NCI-H446 (cell line): ENCODE data around the gene SAE1.
A peak's percentile ranks its signal among the peaks of the same experiment; 100 is the strongest.
"Not testable (repeated sequence)": the region's sequence is repeated elsewhere in the genome, so short reads cannot be mapped to it uniquely, and the experiment has no call there.

Source experiments
- DNase-seq, 2 experiments: peaks; one replicate each; lab custom pipeline; 2025; lab: John Stamatoyannopoulos, UW

SAE1 gene

GRCh38 chr19:47240996-47241918 lies 110.6 kb downstream of the SAE1 start:
- DNase-seq, result peak; percentile 61 to 72

DNA sequence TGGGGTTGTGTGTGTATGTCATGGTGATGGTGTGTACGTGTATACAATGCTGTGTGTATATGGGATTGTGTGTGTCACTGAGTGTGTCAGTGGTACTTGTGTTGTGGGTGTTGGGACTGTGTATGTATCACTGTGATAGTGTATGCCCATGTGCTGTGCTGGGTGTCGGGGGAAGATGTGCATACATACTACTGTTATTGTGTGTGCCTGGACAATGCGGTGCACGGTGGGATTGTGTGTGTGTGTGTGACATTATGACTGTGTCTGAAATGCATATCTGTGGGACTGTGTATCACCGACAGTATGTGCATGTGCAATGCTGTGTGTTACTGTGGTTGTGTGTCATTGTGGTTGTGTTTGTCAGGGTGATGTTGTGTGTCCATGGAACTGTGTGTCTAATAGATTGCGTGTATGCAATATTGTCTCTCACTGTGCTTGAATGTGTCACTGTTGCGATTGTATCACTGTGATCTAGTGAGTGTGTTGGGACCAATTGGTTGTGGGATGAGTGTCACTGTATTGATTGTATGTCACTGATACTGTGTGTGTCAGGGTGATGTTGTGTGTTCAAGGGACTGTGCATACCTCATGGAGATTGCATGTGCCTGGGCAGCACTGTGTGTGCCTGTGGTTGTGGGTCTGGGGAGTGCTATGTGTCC lies 111.4 kb downstream of the SAE1 start:
- DNase-seq, result no peak

DNA sequence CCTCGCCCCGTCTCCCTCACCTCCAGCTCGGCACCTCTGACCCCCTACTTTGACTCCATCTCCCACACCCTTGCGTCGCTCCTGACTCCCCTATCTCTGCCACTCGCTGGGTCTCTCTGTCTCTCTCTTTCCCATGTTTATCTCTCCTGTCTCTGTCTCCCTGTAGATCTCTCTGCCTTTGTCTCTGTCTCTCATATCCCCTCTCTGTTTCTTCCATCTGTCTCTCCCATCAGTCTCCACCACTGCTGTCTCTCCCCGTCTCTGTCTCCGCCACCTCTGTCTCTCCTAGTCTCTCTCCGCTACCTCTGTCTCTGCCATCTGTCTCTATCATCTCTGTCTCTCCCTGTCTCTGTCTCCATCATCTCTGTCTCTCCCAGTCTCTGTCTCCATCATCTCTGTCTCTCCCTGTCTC lies 112.7 kb downstream of the SAE1 start:
- no peak for DNase-seq

DNA sequence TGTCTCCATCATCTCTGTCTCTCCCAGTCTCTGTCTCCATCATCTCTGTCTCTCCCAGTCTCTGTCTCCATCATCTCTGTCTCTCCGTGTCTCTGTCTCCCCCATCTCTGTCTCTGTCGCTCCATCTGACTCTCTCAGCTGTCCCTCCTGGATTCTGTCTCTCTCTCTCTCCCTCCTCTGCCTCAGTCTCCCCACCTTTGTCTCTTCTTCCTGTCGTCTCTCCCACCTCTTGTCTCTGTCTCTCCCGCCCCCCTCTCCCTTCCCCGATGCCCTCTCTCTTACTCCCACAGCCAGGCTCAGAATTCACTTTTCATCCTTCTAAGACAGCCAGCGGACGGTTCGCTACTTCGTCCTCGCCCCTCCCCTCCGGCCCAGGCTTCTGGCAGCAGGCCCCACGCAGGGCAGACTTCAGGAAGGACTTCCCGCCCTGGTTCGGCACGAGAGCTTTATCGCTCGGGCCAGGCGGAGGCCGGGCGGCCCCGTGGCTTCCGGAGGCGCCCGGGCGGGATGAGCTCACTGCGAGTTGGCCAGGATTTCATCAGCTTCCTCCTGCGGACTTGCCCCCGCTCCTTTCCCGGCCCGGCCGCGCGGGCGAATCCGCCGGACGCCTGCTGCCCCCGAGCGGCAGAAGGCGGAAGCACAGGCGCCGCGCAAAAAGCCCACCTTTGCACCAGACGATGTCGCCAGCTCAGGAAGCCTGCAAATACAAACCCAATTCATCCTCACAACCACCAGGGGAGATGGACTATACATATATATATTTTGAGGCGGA lies 113.3 kb downstream of the SAE1 start:
- DNase-seq, result peak; percentile 76 to 93

DNA sequence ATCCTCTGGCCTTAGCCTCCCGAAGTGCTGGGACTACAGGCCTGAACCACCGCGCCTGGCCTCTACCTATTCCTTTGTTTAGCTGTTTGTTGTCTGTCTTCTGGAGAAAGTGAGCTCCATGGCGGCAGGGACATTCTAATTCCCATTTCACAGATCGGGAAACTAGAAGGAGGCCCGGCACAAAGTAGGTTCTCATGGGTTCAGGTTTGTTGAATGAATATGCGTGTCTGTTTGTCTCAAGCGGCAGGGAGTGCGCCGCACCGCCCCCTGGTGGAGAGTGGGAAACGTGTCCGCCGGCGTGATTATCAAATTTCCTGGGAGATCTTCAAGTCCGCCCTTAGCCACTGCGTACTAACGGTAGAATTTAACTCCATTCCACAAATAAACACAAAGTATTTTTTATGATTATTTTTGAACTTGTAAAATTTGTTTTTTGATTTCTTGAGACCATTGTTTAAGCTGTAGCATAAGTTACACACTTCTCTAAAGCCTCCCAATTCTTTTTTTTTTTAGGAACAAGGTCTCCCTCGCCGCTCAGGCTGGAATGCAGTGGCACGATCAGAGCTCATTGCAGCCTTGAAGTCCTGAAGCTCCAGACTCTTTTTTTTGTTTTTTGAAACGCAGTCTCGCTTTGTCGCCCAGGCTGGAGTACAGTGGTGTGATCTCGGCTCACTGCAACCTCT lies 116.8 kb downstream of the SAE1 start:
- peak; percentile 58 to 83 for DNase-seq

DNA sequence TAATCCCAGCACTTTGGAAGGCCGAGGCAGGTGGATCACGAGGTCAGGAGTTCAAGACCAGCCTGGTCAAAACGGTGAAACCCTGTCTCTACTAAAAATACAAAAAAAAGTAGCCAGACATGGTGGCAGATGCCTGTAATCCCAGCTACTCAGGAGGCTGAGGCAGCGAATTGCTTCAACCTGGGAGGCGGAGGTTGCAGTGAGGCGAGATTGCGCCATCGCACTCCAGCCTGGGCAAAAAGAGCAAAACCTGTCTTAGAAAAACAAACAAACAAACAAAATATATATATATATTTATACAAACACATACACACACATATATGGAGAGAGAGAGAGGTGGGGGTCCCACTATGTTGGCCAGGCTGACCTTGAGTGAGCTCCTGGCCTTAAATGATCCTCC lies 122.4 kb downstream of the SAE1 start:
- not testable (repeated sequence) for DNase-seq

DNA sequence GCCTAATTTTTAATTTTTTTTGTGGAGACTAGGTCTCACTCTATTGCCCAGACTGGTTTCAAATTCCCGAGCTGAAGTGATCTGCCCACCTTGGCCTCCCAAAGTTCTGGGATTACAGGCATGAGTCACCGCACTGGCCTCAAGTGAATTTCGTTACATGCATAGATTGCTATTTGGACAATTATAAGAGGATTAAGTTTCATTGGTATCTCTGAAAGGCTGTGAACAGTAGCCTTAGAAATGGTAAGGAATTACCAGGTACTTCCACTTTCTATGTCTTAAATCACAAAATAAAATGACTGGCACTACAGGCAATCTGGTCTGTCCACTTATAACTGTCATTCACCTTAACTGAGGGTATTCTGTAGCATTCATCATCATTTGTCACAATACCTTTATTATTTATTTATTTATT lies 122.8 kb downstream of the SAE1 start:
- no peak for DNase-seq

- no peak for DNase-seq
These were observed 123.3 kb downstream of the SAE1 start for GRCh38 chr19:47253970-47254369.

GRCh38 chr19:47255879-47256692 lies 125.5 kb downstream of the SAE1 start, which contains the start of gene CCDC9:
Gene CCDC9, plus strand, starts transcription at chr19:47256525. Its CDS starts 1,876 bp downstream, at chr19:47258401.
- DNase-seq, result peak; percentile 98 to 100

DNA sequence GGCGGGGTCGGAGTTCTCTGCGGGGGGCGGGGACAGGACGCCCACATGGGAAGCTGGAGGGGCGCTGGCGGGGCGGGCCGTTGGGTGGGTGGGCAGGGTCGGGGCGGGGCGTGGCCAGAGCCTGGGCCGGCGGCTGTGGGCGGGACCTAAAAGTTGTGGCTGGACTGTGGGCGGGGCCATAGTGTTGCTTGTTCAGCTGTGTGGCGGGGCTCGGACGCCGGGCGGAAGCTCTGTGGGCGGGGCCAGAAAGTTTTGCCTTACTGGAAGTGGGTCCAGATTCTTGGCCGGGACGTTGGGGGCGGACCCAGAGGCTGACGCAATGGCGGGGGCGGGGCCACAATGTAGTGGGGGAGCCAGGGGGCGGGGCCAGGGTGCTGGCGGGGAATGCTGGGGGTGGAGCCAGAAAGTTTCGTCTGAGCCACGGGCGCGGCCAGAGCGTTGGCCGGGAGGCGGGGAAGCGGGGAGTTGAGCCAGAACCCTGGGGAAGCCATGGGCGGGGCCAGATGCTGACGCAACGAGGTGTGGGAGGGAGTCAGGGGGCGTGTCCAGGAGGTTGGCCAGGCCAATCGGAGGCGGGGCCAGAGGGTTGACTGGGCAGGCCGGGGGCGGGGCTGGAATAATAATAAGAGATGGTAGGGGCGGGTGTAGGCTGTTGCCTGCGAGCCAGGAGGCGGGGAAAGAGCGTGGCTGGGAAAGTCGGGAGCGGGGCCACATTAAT lies 126.2 kb downstream of the SAE1 start:
- peak; percentile 99 to 100 for DNase-seq

GRCh38 chr19:47257411-47258169 lies 127.0 kb downstream of the SAE1 start:
- DNase-seq, result no peak

- DNase-seq, result no peak
These were observed 127.8 kb downstream of the SAE1 start for GRCh38 chr19:47258434-47258833.

DNA sequence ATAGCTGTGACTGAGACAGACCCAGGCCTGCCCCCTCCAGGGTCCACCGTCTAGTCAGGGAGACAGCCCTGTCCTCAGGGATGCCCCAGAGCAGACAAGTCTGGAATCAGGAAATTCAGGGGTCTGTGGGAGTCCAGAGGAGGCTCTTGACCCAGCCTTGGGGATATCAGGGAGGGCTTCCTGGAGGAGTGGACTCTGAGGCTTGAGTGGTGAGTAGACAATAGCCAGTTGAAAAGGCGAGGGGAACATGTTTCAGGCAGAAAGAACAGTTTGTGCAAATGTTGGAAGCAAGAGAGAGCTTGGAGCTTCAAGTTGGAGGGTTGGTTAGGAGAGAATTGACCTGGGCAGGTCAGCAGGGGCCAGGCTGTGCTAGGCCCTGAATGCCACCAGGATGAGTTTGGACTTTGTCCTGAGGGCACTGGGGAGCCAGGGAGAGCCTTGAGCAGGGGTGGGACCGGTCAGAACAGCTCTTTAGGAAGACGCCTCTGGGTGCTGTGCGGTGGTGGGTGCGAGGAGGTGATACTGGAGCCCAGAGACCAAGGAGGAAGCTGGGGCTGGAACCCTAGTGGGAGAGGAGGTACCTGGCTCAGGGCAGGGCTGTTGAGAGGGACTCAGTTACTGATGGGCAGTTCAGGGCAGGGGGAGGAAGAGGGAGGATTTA lies 128.4 kb downstream of the SAE1 start:
- no peak for DNase-seq
